BLaER1 treated with 17β-estradiol and CSF1 and Interleukin-3, amounts not matched to agents 10 nM and 100 nM (cell line): Measurements from ENCODE around the gene CHDH.

Source experiments
- H3K27ac ChIP-seq, 11 experiments: shearing (Covaris generic); formaldehyde crosslinking; 2 replicates each; pipeline ENCODE4 v1.8.1; 2022
- H3K27me3 ChIP-seq, 11 experiments: shearing (Covaris generic); formaldehyde crosslinking; 2 replicates each; pipeline ENCODE4 v1.8.1; 2022
- H3K36me3 ChIP-seq, 11 experiments: shearing (Covaris generic); formaldehyde crosslinking; 2 replicates each; pipeline ENCODE4 v1.8.1; 2022
- H3K4me1 ChIP-seq, 10 experiments: shearing (Covaris generic); formaldehyde crosslinking; 2 replicates each; pipeline ENCODE4 v1.8.1; 2022
- H3K4me2 ChIP-seq, 11 experiments: shearing (Covaris generic); formaldehyde crosslinking; 2 replicates each; pipeline ENCODE4 v1.8.1; 2022
- H3K4me3 ChIP-seq, 10 experiments: shearing (Covaris generic); formaldehyde crosslinking; 2 replicates each; pipeline ENCODE4 v1.8.1; 2022
- H3K9ac ChIP-seq, 11 experiments: shearing (Covaris generic); formaldehyde crosslinking; 2 replicates each; pipeline ENCODE4 v1.8.1; 2022
- H3K9me3 ChIP-seq, 11 experiments: shearing (Covaris generic); formaldehyde crosslinking; replicated peaks in 1 of 11; 2 replicates each; pipeline ENCODE4 v1.8.1; 2022
- H4K20me1 ChIP-seq, 11 experiments: shearing (Covaris generic); formaldehyde crosslinking; 2 replicates each; pipeline ENCODE4 v1.8.1; 2022
- Cebpa-rat ChIP-seq, 11 experiments: shearing (Covaris generic); IDR thresholded peaks; 2 replicates each; pipeline ENCODE4 v1.8.1; 2022

The CHDH gene

GRCh38 chr3:53884623-53885022 is 38.4 kb upstream of the CHDH start:
- peaks cover 17 to 39% (median 34%) of the 10 kb centered on the region in 10 experiments for H3K4me1 ChIP-seq
- H3K4me3 ChIP-seq, result no peak overlapping the region
- no peak overlapping the region for H3K27ac ChIP-seq
- H4K20me1 ChIP-seq, result peaks cover 0 to 29% (median 10%) of the 10 kb centered on the region in 11 experiments; a peak in 10 of 22 replicates
- H3K9me3 ChIP-seq, result no peaks in the 10 kb centered on the region
- peaks cover 44 to 82% (median 66%) of the 10 kb centered on the region in 11 experiments for H3K36me3 ChIP-seq
- H3K9ac ChIP-seq, result no peak overlapping the region
- H3K27me3 ChIP-seq, result no peaks in the 10 kb centered on the region
- no peak for TF ChIP-seq Cebpa-rat (IDR thresholded peaks at IDR 0.05)
- H3K4me2 ChIP-seq, result no peak overlapping the region

DNA sequence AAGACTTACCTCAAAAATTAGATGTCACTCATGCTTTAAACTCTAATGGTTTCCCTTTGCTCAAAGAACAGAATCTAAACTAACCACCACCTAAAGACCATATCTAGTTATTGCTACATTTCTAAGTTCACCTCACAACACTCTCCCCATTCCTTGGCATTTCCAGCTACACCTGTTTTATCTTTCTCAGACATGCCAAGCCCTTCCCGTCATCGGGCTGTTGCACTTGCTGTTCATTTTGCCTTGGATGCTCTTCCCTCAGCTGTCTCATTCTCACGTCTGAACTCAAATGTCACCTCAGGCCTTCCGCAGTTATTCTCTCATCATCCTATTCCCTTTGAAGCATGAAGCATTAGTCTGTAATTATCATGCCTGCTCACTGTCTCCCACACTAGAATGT is 36.8 kb upstream of the CHDH start:
- Histone ChIP-seq H3K27ac (no peak overlapping the region), H3K36me3 (peaks cover 59 to 83% (median 71%) of the 10 kb centered on the region in 11 experiments), H3K27me3 (no peaks in the 10 kb centered on the region), H3K9ac (no peak overlapping the region), H3K4me3 (no peak overlapping the region), H3K4me2 (no peak overlapping the region), H3K9me3 (no peaks in the 10 kb centered on the region), H3K4me1 (peaks cover 12 to 27% (median 24%) of the 10 kb centered on the region in 10 experiments), H4K20me1 (peaks cover 0 to 13% (median under 1%) of the 10 kb centered on the region in 11 experiments; a peak in 6 of 22 replicates)
- TF ChIP-seq Cebpa-rat (IDR thresholded peaks at IDR 0.05), result no peak

DNA sequence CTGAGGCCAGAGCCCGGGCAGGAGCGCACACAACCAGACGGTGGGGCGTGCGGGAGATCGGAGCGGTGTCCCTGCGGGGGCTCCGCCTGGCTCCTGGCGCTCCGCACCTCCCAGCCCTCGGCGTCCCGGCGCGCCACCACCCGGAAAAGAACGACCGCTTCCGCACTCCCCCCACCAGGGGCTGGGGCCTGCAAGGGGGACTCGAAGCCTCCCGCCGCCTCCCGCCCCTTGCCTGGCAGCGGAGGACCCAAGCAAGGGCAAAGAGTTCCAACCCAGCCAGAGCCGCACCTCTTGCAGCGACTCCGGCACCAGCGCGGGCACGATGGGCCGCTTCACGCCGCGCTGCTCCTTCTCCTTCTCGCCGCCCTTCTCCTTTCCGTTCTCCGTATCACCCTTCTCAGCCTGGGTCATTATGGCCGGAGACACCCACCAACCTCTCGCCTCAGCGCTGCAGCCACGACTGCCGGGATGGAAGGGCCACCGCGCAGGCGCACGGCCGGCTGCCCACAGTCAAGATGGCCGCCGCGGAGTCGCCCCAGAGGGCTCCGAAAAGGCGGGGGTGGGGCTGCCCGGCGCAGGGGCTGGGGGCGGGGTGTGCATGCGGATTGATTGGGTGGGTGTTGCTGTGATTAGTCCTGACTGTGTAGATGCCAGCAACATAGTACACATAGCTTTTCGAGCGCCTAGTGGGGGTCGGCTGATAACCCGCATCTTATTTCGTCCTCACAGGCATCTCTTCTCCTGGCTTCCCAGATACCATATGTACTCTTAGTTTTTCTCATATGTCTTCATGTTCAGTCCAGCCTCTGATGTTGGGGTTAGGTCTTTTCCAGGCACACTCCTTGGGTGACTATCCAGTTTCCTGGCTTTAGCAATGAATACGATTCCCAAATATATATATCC is 35.7 kb upstream of the CHDH start, which contains the start of gene ACTR8:
Gene ACTR8 (minus strand): TSS at position 462 of the 903 bp plus-strand sequence. CDS start 51 bp downstream, at position 411.
- no peaks in the 10 kb centered on the region for H3K27me3 ChIP-seq
- peaks cover 11 to 16% (median 14%) of the 10 kb centered on the region in 10 experiments for H3K4me1 ChIP-seq
- peak within 1 kb of the TSS; percentile 70 to 91 (median 82) for H3K4me3 ChIP-seq
- peak within 1 kb of the TSS; percentile 81 to 96 (median 90) for H3K9ac ChIP-seq
- H3K36me3 ChIP-seq, result peaks cover 67 to 83% (median 73%) of the 10 kb centered on the region in 11 experiments
- H3K9me3 ChIP-seq, result no peaks in the 10 kb centered on the region
- H3K4me2 ChIP-seq, result peak within 1 kb of the TSS; percentile 76 to 99 (median 86)
- H4K20me1 ChIP-seq, result peaks cover 0 to 5% (median 0%) of the 10 kb centered on the region in 11 experiments; a peak in 5 of 22 replicates
- no peak for TF ChIP-seq Cebpa-rat (IDR thresholded peaks at IDR 0.05)
- peak within 1 kb of the TSS; percentile 78 to 93 (median 88) for H3K27ac ChIP-seq

GRCh38 chr3:53880396-53881345 is 34.5 kb upstream of the CHDH start:
- Histone ChIP-seq H3K36me3 (peaks cover 69 to 83% (median 75%) of the 10 kb centered on the region in 11 experiments), H4K20me1 (no peaks in the 10 kb centered on the region; a peak in 1 of 22 replicates), H3K27me3 (no peaks in the 10 kb centered on the region), H3K9ac (peak overlapping the region; percentile 81 to 96 (median 90)), H3K9me3 (no peaks in the 10 kb centered on the region), H3K27ac (peak overlapping the region; percentile 78 to 93 (median 88); a peak in 21 of 22 replicates), H3K4me2 (peak overlapping the region; percentile 76 to 99 (median 86)), H3K4me3 (peak overlapping the region; percentile 70 to 91 (median 82)), H3K4me1 (peaks cover 11 to 16% (median 12%) of the 10 kb centered on the region in 10 experiments)
- no peak for TF ChIP-seq Cebpa-rat (IDR thresholded peaks at IDR 0.05)

- no peak overlapping the region for H3K9ac ChIP-seq
- peaks cover 0 to 21% (median 5%) of the 10 kb centered on the region in 11 experiments; a peak in 11 of 22 replicates for H4K20me1 ChIP-seq
- H3K4me3 ChIP-seq, result no peak overlapping the region
- H3K4me2 ChIP-seq, result no peak overlapping the region
- H3K4me1 ChIP-seq, result no peaks in the 10 kb centered on the region
- H3K27me3 ChIP-seq, result no peaks in the 10 kb centered on the region
- no peaks in the 10 kb centered on the region for H3K9me3 ChIP-seq
- no peak overlapping the region for H3K27ac ChIP-seq
- peaks cover 91 to 100% (median 96%) of the 10 kb centered on the region in 11 experiments for H3K36me3 ChIP-seq
- no peak for TF ChIP-seq Cebpa-rat (IDR thresholded peaks at IDR 0.05)
Observed at GRCh38 chr3:53865732-53866499, 19.7 kb upstream of the CHDH start.

DNA sequence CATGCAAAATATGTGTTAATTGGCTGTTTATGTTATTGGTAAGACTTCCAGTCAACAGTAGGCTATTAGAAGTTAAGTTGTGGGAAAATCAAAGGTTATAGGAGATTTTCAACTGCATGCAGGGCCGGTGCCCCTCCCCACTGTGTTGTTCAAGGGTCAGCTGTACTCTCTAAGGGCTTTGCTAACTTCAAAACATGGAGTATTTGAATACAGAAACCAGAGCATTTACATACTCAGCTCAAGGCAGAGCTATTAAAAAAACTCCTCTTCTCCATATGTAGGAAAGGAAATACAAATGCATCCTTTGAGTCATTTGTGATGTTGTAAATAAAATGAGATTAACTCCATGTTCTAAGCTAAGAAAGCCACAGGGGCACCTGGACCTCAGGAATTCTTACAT is 16.9 kb upstream of the CHDH start:
- no peak overlapping the region for H3K27ac ChIP-seq
- H3K36me3 ChIP-seq, result peaks cover 82 to 96% (median 89%) of the 10 kb centered on the region in 11 experiments
- no peak overlapping the region for H3K9ac ChIP-seq
- H3K4me3 ChIP-seq, result no peak overlapping the region
- H3K27me3 ChIP-seq, result no peaks in the 10 kb centered on the region
- peaks cover 0 to 11% (median 3%) of the 10 kb centered on the region in 10 experiments; a peak in 5 of 20 replicates for H3K4me1 ChIP-seq
- H4K20me1 ChIP-seq, result peaks cover 0 to 16% (median 5%) of the 10 kb centered on the region in 11 experiments; a peak in 10 of 22 replicates
- H3K4me2 ChIP-seq, result no peak overlapping the region
- H3K9me3 ChIP-seq, result no peaks in the 10 kb centered on the region
- no peak for TF ChIP-seq Cebpa-rat (IDR thresholded peaks at IDR 0.05)

DNA sequence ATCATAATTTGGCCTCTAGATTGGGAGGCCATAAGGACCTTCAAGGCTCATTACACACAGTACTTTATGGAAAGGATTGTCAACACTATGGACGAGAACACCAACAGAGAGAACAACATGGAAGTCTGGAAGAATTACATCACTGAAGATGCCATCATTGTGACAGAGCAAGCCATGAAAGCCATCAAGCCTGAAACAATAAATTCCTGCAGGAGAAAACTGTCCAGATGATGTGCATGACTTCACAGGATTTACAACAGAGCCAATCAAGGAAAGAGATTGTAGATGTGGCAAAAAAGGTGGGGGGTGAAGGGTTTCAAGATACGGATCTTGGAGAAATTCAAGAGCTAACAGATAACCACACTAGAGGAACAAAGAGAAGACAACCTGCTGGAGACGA is 16.0 kb upstream of the CHDH start:
- TF ChIP-seq Cebpa-rat (IDR thresholded peaks at IDR 0.05), result no peak
- peaks cover 0 to 7% (median under 1%) of the 10 kb centered on the region in 11 experiments; a peak in 8 of 22 replicates for H4K20me1 ChIP-seq
- H3K4me2 ChIP-seq, result no peak overlapping the region
- no peaks in the 10 kb centered on the region for H3K27me3 ChIP-seq
- no peaks in the 10 kb centered on the region for H3K9me3 ChIP-seq
- H3K36me3 ChIP-seq, result peaks cover 73 to 87% (median 80%) of the 10 kb centered on the region in 11 experiments
- peaks cover 4 to 18% (median 7%) of the 10 kb centered on the region in 10 experiments; a peak in 18 of 20 replicates for H3K4me1 ChIP-seq
- no peak overlapping the region for H3K27ac ChIP-seq
- H3K9ac ChIP-seq, result no peak overlapping the region
- no peak overlapping the region for H3K4me3 ChIP-seq

- Histone ChIP-seq H3K4me2 (no peak overlapping the region), H4K20me1 (peaks cover 0 to 7% (median 0%) of the 10 kb centered on the region in 11 experiments; a peak in 1 of 22 replicates), H3K4me1 (peaks cover 10 to 25% (median 18%) of the 10 kb centered on the region in 10 experiments; a peak in 18 of 20 replicates), H3K27ac (no peak overlapping the region), H3K27me3 (no peaks in the 10 kb centered on the region), H3K9ac (no peak overlapping the region), H3K9me3 (no peaks in the 10 kb centered on the region), H3K4me3 (no peak overlapping the region), H3K36me3 (peaks cover 56 to 67% (median 60%) of the 10 kb centered on the region in 11 experiments)
- no peak for TF ChIP-seq Cebpa-rat (IDR thresholded peaks at IDR 0.05)
Observed at GRCh38 chr3:53860196-53860595, 14.0 kb upstream of the CHDH start.
